ENCODE data around the gene PRKAR2B. TPM values are rescaled to one million over a fixed set of nuclear protein-coding genes. Genes with fewer than 3 reads are reported as not detected.

Gene PRKAR2B
- total and polyA plus RNA-seq, 4 donors, result 3.5 to 15.0 (median 5.8) TPM

- no peak overlapping the region for H3K9ac ChIP-seq (ENCODE audit: insufficient read depth in 1 of 2, low read length in 2 of 2)
- H3K4me3 ChIP-seq, result no peak overlapping the region
- ATAC-seq (ENCODE audit: insufficient read depth, low FRiP score) (no peak), DNase-seq (no peak)
- H3K27ac ChIP-seq (ENCODE audit: low read depth in 1 of 2, low read length in 1 of 2), result no peak overlapping the region
- H3K36me3 ChIP-seq (ENCODE audit: control insufficient read depth in 4 of 4, insufficient read depth in 4 of 4, low read length in 4 of 4), result no peaks in the 10 kb centered on the region
- H3K27me3 ChIP-seq (ENCODE audit: control insufficient read depth in 3 of 3, insufficient read depth in 3 of 3, low read length in 2 of 3), result no peaks in the 10 kb centered on the region
- H3K4me1 ChIP-seq (ENCODE audit: control insufficient read depth in 5 of 5, insufficient read depth in 5 of 5, low read length in 5 of 5), result peaks cover 0 to 2% (median 0%) of the 10 kb centered on the region in 5 donors
- TF ChIP-seq CTCF (IDR thresholded peaks at IDR 0.05; ENCODE audit: control extremely low read depth, extremely low read depth), result no peak
- 49 to 68% methylated on average over 2 of the region's 2 CpGs for WGBS, 2 donors
- H3K9me3 ChIP-seq (ENCODE audit: control insufficient read depth in 4 of 4, insufficient read depth in 3 of 4, low read length in 3 of 4), result no peaks in the 10 kb centered on the region
These were observed 26.2 kb downstream of the PRKAR2B start for GRCh38 chr7:107070710-107071109.

- H3K27ac ChIP-seq (ENCODE audit: low read depth in 1 of 2, low read length in 1 of 2), result no peak overlapping the region
- no peak overlapping the region for H3K9ac ChIP-seq (ENCODE audit: insufficient read depth in 1 of 2, low read length in 2 of 2)
- H3K36me3 ChIP-seq (ENCODE audit: control insufficient read depth in 4 of 4, insufficient read depth in 4 of 4, low read length in 4 of 4), result no peaks in the 10 kb centered on the region
These were observed 26.6 kb downstream of the PRKAR2B start for GRCh38 chr7:107071129-107071528.

DNA sequence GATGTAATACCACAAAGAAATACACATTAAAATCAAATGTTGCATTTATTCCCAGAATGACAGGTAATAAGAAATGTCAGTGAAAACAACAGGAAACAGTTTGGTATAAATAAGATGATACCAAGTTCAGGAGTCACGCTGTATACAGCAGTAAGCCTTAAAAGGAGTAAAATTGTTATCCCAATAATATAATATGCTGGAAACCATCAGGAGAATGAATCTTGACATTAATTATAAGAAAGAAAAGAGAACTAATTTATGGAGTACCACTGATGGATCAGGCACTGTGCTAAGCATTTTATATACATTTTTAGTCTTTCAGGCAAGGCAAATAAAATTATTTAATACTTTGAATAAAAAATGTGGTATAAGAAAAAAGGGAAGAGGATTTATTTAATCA lies 27.6 kb downstream of the PRKAR2B start:
- H3K4me3 ChIP-seq, result no peak overlapping the region
- no peak for DNase-seq
- no peak overlapping the region for H3K9ac ChIP-seq (ENCODE audit: insufficient read depth in 1 of 2, low read length in 2 of 2)
- WGBS, 2 donors, result 85 to 93% methylated on average over 1 of the region's 1 CpG
- TF ChIP-seq CTCF (IDR thresholded peaks at IDR 0.05; ENCODE audit: control extremely low read depth, extremely low read depth), result no peak
- no peaks in the 10 kb centered on the region for H3K9me3 ChIP-seq (ENCODE audit: control insufficient read depth in 4 of 4, insufficient read depth in 3 of 4, low read length in 3 of 4)
- no peak for ATAC-seq (ENCODE audit: insufficient read depth, low FRiP score)
- no peaks in the 10 kb centered on the region for H3K27me3 ChIP-seq (ENCODE audit: control insufficient read depth in 3 of 3, insufficient read depth in 3 of 3, low read length in 2 of 3)
- no peaks in the 10 kb centered on the region for H3K36me3 ChIP-seq (ENCODE audit: control insufficient read depth in 4 of 4, insufficient read depth in 4 of 4, low read length in 4 of 4)
- no peak overlapping the region for H3K27ac ChIP-seq (ENCODE audit: low read depth in 1 of 2, low read length in 1 of 2)
- H3K4me1 ChIP-seq (ENCODE audit: control insufficient read depth in 5 of 5, insufficient read depth in 5 of 5, low read length in 5 of 5), result no peaks in the 10 kb centered on the region

More at GRCh38 chr7:107071129-107071528, 26.6 kb downstream of the PRKAR2B start:
- DNase-seq (no peak), ATAC-seq (ENCODE audit: insufficient read depth, low FRiP score) (no peak)
- 95 to 97% methylated on average over 3 of the region's 3 CpGs for WGBS, 2 donors
- no peaks in the 10 kb centered on the region for H3K27me3 ChIP-seq (ENCODE audit: control insufficient read depth in 3 of 3, insufficient read depth in 3 of 3, low read length in 2 of 3)
- H3K4me3 ChIP-seq, result no peak overlapping the region
- no peaks in the 10 kb centered on the region for H3K9me3 ChIP-seq (ENCODE audit: control insufficient read depth in 4 of 4, insufficient read depth in 3 of 4, low read length in 3 of 4)
- peaks cover 0 to 2% (median 0%) of the 10 kb centered on the region in 5 donors for H3K4me1 ChIP-seq (ENCODE audit: control insufficient read depth in 5 of 5, insufficient read depth in 5 of 5, low read length in 5 of 5)
- TF ChIP-seq CTCF (IDR thresholded peaks at IDR 0.05; ENCODE audit: control extremely low read depth, extremely low read depth), result no peak
